Neural progenitor cell (in vitro differentiated cells): ENCODE measurements around the gene ERC1.

Experiments used
- EZH2 ChIP-seq: fragments of 200-600 bp; sonication (generic); IDR thresholded peaks from 2 replicates; pipeline ENCODE4 v1.6.1; 2017; ENCODE audit warnings: antibody characterized with exemption, mild to moderate bottlenecking, moderate library complexity
- EZH2phosphoT487 ChIP-seq: fragments of 200-600 bp; sonication (generic); IDR thresholded peaks from 2 replicates; pipeline ENCODE4 v1.6.1; 2017; ENCODE audit warnings: antibody characterized with exemption
- TF ChIP-seq, protein P1 (sequence below): fragments of 200-600 bp; sonication (generic); IDR thresholded peaks from 2 replicates; pipeline ENCODE4 v1.5.1; 2017; ENCODE audit warnings: antibody characterized with exemption, mild to moderate bottlenecking

DNA sequence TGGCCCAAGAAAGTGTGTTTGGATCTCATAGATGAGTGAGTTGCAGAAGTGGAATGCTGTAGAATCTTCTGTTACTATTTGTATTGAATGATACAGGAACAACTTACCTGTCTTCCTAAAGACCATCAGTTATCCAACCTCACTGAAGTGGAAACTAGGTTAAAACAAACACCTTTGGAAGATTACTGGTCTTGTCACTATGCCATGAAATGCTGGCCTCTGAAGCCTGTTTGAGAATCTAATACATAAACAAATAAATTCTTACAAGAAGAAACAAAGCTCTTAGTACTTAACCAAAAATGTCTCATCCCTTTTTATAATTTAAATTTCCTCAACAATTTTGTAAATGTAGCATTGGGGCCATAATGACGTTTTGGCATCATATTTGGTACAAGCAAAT, 448.2 kb downstream of the ERC1 start:
- TF ChIP-seq, protein P1, sequence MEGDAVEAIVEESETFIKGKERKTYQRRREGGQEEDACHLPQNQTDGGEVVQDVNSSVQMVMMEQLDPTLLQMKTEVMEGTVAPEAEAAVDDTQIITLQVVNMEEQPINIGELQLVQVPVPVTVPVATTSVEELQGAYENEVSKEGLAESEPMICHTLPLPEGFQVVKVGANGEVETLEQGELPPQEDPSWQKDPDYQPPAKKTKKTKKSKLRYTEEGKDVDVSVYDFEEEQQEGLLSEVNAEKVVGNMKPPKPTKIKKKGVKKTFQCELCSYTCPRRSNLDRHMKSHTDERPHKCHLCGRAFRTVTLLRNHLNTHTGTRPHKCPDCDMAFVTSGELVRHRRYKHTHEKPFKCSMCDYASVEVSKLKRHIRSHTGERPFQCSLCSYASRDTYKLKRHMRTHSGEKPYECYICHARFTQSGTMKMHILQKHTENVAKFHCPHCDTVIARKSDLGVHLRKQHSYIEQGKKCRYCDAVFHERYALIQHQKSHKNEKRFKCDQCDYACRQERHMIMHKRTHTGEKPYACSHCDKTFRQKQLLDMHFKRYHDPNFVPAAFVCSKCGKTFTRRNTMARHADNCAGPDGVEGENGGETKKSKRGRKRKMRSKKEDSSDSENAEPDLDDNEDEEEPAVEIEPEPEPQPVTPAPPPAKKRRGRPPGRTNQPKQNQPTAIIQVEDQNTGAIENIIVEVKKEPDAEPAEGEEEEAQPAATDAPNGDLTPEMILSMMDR: no peak
- TF ChIP-seq EZH2phosphoT487 (no peak), EZH2 (no peak)
